Adrenal gland (tissue), 5 donors: ENCODE measurements around the gene DOCK4.

Experiments
- CTCF ChIP-seq, 6 experiments: fragments of 450-650 bp in 4 of 6; fragments of 200-600 bp in 2 of 6; sonication (generic) in 1 of 6; IDR thresholded peaks; 1 replicate in 5 of 6; 2 replicates in 1 of 6; pipeline versions ENCODE4 v1.5.1 to v1.8.0; 2016 to 2021; ENCODE audit warnings: antibody characterized with exemption in 6 of 6, mild to moderate bottlenecking in 2 of 6, moderate library complexity in 1 of 6
- POLR2A ChIP-seq, 2 donors: fragments of 450-650 bp; IDR thresholded peaks; one replicate each; pipeline ENCODE4 v1.6.1; 2017; ENCODE audit warnings: antibody characterized with exemption in 2 of 2, mild to moderate bottlenecking in 2 of 2, moderate library complexity in 1 of 2
- donor health status: DM: no; HTN: no; CAD: no.

DNA sequence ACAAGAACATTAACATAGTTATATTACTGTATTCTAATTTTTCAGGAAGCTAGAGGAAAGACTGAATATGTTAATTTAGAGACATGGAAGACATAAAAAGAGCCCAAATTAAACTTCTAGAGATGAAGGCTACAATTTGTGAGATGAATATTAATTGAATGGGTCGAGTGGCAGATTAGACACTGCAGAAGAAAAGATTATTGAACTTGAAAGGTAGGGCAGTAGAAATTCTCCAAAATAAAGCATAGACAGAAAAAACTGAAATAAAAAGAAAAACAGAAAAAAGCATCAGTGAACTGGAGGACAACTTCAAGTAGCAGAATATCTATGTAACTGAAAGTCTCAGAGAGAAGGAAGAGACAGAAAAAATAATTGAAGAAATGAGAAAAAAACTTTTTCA lies 369.6 kb downstream of the DOCK4 start:
- TF ChIP-seq POLR2A (IDR thresholded peaks at IDR 0.05) = no peak
- no peak for TF ChIP-seq CTCF (IDR thresholded peaks at IDR 0.05)
